ENCODE measurements around the gene DLX1.
"Not testable (repeated sequence)": the region's sequence is repeated elsewhere in the genome, so short reads cannot be mapped to it uniquely, and the experiment has no call there.

DLX1 gene

DNA sequence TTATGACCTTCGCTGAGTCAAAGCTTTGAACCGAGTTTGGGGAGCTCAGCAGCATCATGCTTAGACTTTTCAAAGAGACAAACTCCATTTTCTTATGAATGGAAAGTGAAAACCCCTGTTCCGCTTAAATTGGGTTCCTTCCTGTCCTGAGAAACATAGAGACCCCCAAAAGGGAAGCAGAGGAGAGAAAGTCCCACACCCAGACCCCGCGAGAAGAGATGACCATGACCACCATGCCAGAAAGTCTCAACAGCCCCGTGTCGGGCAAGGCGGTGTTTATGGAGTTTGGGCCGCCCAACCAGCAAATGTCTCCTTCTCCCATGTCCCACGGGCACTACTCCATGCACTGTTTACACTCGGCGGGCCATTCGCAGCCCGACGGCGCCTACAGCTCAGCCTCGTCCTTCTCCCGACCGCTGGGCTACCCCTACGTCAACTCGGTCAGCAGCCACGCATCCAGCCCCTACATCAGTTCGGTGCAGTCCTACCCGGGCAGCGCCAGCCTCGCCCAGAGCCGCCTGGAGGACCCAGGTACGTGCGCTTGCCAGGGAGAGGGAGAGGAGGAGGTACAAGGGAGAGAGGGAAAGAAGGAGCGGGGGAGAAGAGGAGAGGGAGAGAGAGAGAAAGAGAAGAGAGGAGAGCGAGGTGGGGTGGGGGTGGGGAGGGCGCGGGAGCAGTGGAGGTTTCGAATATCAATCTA is at the start of gene DLX1:
TSS of gene DLX1 (plus strand) at position 48 of the 700 bp plus-strand sequence. CDS start at position 219, 171 bp downstream.
- in situ Hi-C loops (cut with HindIII; ENCODE audit: low sequenced_read_pairs) = no loop called here

DNA sequence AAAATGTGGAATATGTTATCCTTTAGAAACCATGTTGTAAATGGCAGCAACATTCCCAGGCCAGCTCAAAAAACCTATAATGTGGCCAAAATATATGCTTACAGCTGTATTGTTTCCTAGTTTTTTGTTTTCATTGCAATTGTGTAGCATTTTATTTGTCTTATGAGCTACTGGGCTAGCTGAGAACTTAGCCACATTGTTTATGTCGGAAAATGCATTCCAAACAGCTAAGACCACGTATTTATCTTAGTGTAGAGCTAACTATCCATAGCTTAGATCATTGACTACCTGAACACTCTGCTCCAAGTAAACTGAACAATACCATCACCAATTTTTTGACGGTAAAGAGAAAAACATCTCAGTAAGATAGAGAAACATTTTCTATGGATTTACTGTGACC is 47.2 kb upstream of the DLX1 start:
- in situ Hi-C loops (cut with HindIII; ENCODE audit: low sequenced_read_pairs) = no loop called here

DNA sequence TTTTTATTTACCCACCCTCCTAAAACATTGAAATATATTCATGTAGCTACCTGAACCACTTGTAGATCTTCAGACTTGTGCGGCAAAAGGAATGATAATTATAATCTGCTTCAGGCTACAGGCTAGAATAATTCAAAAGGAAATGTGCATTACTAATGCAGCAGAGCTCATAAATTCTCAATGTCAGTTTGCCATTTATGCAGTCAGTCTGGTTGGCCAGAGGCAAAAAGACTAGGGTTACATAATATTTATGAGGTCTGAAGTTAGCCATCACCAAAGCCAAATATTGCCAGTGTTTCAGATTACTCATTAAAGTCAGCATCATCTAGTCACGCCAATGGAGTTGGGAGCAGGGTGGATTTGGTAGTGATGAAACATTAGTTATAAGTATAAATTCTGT is 46.7 kb upstream of the DLX1 start:
- in situ Hi-C loops (cut with HindIII; ENCODE audit: low sequenced_read_pairs) = no loop called here

DNA sequence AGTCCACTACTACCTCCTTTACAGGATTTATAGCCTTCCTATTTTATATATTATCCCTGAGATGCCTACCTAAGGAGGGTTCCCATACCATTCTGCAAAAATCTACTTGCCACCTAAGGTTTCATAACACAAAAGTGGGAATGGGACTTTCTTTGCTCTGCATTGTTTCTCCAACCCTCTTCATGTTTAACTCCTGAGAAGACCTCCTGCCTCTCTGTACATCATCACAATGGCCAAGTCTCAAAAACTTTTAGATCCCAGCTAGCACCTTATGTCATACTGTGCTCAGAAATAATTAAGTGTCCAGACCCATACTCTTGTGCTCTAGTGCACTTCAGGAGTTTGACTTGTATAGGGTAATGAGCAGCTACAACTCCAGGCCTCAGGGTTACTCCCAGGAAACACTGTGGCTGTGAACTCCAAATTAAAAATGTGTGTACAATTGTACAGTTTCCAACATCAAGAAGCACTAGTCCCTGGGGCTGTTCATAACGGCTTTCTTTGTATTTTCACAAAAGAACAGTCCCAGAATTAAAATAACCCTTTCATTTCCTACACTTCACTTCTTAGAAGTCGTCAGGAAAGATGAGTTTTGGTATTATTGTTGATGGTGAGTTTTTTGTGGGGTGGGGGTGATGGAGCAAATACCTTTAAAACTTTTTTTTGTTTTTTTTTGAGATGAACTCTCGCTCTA is 46.1 kb upstream of the DLX1 start:
- in situ Hi-C loops (cut with HindIII; ENCODE audit: low sequenced_read_pairs) = no loop called here

DNA sequence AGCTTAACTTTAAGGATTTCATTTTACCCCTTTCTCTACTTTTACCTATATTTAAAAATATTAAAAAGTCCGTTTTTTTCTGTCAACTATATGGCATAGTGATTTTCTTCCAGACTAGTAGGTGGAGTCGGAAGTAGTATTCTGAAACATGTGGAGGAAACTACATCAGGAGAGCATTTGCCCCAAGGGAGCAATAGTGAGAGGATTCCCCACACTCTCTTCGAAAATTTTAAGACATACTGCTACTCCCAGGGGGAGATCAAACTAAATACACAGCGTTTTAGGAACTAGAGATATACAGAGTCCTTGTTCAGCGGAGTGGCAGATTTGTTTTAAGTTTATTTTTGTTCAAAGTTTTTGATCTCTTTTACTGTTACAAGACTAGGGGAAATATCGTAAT is 45.0 kb upstream of the DLX1 start:
- in situ Hi-C loops (cut with HindIII; ENCODE audit: low sequenced_read_pairs) = no loop called here

DNA sequence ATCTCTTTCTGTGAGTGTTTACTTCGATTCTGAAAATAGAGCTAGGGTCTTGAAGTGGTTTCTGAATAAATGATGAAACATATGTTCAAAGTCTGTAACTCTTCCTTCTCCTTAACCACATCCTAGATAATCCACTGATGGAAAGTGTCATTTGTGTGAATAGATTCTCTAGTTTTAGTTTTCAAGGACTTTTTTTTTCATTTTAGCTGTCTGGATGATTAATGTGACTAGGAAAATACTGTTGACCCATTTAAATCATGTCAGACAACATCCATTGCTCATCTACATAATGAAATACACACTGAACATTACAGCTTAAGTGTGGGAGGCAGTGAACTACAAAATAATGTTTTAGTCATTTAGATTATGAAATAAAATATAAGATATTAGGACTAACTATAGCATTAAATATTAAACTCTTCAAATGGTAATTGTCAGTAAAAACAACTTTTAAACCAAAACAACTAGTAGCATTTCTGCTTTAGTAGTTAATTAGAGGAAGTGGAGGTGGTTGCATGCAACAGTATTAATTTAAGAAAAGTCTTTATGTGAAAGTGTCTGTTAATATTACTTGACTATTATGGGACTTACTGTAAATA is 39.1 kb upstream of the DLX1 start:
- in situ Hi-C loops (cut with HindIII; ENCODE audit: low sequenced_read_pairs) = no loop called here

DNA sequence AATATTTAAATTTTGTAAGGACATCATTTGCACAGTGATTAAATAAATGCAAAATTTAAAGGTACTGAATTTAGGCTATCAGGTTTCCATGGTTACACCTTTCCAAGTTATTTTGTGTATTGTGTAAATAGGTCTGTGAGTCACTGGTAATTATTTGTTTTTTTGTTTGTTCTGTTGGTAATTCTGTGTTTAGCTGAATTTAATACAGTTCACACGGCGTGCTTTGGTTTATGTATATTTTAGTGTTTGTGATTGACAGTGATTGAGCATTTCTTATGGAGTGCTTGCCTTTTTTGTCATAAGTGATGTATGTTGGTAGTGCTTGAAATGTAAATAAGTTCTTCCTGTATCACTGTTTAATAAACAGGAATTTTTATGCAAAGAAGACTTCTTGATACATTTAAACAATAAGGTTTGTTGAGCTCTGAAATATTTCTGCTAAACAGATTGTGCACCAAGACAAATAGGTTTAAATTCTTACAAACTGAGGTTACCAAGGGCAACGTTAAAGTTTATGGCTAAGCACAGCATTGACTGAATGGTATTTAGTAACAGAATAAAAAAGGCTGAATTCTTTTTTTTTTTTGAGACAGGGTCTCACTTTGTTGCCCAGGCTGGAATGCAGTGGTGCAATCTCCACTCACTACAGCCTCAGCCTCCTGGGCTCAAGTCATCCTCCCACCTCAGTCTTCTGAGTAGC is 38.3 kb upstream of the DLX1 start:
- in situ Hi-C loops (cut with HindIII; ENCODE audit: low sequenced_read_pairs) = no loop called here

DNA sequence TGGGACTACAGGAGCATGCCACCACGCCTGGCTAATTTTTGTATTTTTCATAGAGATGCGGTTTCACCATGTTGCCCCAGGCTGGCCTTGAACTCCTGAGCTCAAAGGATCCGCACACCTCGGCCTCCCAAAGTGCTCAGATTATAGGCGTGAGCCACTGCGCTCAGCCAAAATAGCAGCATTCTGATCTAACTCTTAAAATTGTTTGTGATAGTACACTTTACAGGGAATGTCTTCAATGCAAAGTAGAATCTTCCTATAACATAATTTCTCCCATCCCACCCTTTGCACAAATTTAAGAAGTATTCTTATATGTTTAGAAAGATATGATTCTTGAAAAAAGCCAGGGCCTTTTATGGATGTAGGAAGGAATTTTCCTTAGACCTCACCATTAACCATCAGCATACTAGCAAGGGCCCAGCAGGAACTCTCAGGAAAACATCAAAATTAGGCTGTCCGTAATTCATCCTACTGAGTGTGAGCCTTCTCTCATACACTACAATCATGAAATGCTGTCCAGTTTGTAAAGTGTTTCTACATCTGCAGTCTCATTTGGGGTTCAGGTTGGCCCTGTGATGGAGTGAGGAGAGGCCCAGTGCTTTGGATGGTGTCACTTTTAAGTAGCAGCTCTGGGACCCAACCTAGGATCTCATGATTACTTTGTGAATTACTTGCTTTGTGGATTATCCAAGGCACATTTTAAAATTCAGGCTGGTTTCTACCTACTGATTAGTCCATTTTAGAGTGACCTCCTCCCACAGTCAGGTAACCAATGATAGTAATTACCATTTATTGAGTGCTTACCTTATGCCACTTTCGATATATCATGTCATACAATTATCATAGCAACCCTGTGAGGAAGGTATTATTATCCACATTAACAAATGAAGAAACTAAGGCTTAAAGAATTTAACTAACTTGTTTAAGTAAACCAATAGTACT is 37.5 kb upstream of the DLX1 start:
- in situ Hi-C loops (cut with HindIII; ENCODE audit: low sequenced_read_pairs) = no loop called here

DNA sequence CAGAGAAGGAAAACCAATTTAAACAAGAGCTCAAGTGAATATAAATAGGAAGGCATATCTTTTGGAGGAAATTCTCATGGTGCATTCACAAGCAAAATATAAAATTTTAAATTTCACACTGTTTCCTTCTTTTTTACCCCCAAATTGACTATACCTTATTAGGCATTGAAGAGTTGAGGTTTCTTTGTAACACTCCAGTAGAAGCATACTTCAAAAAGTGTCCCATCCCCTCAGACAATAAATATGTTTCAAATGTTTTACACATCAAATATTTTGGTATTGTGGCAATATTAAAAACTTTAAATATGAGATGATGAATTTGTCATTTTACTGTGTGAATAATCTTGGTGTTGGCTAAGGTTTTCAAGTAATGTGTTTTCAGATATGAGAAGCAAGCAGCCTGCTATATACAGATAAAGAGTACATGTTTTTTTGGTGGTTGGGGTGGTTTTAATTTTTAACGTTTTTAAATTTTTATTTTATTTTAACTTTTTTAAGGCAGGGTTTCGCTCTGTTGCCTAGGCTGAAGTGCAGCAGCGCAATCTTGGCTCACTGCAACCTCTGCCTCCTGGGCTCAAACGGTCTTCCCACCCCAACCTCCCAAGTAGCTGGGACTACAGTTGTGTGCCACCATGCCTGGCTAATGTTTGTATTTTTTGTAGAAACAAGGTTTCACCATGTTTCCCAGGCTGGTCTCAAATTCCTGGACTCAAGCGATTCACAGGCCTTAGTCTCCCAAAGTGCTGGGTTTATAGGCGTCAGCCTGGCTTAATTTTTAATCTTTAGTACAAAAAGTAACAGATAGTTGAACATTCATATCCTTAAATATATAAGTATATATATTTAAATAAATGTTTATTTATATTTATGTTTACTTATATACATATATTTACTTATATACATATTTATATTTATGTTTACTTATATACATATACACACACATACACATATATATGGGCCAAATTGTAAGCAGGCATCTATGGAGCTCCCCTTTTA is 36.5 kb upstream of the DLX1 start:
- in situ Hi-C loops (cut with HindIII; ENCODE audit: low sequenced_read_pairs) = no loop called here

DNA sequence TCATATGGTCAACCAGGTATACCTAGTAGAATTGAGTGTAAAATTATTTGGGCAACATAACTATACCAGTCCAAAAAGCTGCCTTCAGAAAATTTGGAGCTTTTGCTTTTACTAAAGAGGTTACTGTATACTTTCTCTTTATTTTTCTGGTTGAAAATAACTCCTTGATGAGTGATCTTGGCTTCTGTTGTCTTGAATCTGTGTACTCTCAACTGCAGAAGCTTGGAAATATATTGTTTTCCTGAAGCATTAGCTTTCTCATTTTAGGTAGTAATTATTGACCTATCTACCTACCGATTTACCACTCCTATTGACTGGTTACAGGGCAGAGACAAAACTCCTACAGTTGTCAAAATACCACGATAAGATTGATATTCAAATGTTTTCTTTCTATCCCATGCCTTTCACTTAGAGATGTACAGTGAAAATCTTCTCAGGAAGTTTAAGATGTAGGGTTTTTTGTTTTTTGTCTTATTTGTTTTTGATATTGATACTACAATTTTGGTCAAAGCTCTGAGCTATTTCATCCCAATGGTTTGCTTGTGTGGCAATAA is 35.7 kb upstream of the DLX1 start:
- in situ Hi-C loops (cut with HindIII; ENCODE audit: low sequenced_read_pairs) = no loop called here

DNA sequence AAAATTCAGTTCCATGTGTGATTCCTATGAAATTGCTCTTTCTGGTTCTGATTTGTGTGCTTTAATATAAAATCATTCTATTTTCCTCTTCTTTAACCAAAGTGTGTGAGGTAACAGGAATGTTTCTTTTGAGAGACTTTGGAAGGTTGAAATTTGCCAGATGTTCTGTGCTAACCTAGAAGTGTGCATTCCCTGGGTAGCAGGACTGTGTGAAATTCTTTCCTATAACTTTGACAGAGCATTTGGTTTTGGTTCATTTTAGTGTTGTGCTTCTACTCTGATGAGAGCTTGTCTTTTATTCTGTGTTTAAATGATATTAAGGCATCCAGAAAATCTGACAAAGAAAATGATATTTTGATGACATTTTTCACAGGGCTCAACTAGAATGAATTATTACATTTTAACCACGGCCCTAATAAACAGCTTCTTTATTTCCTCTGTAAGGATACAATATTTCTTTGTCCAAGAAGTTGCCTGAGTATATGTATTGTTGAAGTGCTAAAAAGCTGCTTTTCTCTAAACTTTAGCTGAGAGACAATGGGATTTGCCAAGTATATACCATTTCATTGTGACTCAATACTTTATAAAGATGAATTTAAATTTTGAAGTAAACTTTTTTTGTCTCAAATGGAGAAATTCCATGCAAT is 34.7 kb upstream of the DLX1 start:
- in situ Hi-C loops (cut with HindIII; ENCODE audit: low sequenced_read_pairs) = no loop called here

DNA sequence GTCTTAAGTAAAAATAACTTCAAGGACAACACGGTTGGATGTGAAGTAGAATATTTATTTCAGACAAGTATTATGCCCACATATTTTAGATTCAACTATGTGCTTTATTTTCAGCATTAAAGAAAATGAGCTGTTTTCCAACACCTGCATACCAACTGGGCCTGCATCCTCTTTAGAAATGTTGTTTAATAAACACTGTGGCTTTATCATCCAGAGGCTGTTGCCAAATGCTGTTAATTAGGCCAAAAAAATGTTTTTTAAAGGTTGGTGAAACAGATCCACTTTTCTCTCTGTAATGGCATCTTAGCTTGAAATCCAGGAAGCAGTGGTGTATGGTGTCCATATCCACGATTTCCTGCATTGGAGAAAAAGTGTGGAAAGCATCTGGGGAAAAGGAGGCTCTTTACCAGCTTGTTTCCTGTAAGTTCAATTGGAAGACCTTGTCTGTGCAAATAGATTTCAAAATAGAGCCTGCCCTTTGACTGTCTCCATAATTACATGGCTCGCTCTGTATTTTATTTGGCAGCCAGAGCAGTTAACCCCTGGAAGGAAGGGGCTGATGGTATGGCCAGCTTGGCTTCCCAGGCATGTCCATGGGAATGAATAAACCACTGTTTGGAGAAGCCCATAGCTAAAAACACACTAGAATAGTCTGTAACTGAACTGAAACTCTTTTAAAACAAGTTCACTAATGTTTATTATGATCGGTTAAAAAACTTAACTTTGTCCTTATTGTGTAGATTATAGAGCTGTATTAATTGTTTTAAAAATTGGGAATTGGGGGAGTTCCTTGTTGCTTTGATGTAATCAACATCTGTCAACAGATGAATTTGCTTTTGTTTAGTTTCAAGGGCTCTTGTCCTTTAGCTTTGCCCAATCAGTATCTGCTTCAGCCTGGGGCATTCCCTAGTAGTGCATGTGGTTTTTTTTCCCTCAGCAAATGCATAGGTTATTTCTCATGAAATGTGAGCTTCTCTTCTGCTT is 33.0 kb upstream of the DLX1 start:
- in situ Hi-C loops (cut with HindIII; ENCODE audit: low sequenced_read_pairs) = no loop called here

DNA sequence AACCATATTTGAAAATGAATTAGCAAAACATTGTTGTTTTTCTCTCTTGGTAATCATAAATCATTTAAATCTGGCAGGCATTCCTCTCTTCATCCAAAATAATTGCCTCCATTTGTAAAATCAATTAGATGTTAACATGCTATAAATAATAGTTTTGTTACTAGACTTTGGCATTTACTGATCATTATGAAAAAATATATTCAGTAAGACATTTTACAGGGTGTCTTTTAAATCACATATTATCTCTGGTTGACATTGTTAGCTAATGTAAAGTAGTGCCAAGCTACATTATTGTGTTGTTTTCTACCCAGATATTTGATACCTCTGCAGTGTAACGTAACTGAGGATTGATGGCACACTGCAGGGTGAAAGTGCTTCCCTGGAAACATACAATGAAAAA is 31.8 kb upstream of the DLX1 start:
- in situ Hi-C loops (cut with HindIII; ENCODE audit: low sequenced_read_pairs) = no loop called here

DNA sequence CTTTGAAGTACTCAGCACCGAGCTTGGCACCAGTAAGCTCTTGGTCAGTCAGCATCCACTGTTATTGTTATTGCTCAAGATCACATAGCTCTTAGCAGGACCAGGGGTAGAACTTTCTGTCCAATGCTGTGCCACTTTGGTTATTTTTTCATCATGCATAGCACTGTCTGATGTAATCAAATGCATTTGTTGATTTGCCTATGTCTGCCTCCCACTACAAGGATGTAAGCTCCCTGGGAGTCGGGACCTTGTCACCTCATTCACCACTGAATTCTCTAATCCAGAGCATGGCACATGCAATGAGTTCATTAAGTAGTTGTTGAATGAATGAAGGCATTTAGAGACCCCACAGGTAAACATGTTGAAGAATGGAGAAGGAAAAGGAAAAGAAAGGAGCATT is 29.0 kb upstream of the DLX1 start:
- in situ Hi-C loops (cut with HindIII; ENCODE audit: low sequenced_read_pairs) = no loop called here

DNA sequence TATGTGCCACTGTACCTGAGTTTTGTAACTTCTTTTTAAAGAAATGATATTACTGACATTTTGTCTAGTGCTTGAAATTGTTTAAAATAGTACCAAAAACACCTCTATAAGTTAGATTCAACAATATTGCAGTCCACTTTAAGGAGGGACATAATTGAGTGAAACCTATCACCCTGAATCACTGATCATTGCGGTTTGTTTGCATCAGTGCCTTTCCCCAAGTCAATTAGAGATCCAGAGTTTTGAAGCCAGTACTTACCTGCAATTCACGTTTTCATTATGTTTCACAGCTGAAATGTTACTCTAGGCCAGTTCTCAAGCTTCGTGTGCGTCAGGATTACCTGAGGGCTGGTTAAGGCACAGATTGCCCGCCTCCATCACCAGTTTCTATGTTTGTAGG is 26.6 kb upstream of the DLX1 start:
- in situ Hi-C loops (cut with HindIII; ENCODE audit: low sequenced_read_pairs) = no loop called here

DNA sequence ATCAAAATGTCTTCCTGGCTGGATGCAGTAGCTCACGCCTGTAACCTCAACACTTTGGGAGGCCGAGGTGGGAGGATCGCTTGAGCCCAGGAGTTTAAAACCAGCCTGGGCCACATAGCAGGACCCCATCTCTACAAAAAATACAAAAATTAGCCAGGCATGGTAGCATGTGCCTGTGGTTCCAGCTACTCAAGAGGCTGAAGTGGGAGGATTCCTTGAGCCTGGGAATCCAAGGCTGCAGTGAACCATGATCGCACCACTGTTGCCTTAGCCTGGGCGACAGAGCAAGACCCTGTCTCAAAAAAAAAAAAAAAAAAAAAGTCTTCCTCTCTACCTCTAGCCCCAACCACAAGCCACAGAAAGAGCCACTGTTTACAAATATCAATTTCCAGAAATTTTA is 25.2 kb upstream of the DLX1 start:
- in situ Hi-C loops (cut with HindIII; ENCODE audit: low sequenced_read_pairs) = not testable (repeated sequence)

DNA sequence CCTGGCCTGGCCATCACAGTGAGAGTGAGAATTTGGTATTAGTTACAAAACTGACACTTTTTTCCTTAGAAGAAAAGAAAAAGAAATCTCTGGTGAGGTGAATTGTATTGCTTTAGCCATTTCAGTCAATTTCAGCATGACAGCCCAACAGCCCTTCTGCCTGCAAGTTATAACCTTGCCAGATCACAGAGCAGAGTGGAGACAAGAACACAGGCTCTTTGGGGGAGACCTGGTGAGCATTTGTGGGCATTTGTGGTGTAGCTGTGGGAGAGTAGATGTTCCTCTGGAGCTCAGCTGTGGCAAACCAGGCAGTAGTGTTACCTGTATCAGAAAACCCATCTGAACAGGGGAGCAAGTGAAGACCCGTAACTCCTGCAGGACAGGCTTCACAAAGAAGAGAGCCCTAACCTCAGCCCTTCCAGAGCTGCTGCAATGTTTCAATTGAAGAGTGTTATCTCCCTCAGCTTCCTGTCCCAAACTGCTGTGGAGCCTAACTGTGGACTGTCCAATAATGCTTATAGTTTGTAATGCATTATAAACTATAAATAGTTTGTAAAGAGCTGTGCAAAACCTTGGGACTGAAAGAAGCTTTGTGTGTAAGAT is 22.8 kb upstream of the DLX1 start:
- in situ Hi-C loops (cut with HindIII; ENCODE audit: low sequenced_read_pairs) = no loop called here

Measured in DLD1 (cell line).